H1 (cell line): Measurements from ENCODE around the gene TSPAN4. TPM values are rescaled to one million over a fixed set of nuclear protein-coding genes. Genes with fewer than 3 reads are reported as not detected.

Source experiments
- HDAC6 ChIP-seq: IDR thresholded peaks from one replicate; pipeline ENCODE4 v1.7.1; 2012; ENCODE audit warnings: low read depth, mild to moderate bottlenecking, inconsistent platforms, low read length, moderate library complexity
- KDM5A ChIP-seq: fragments of 200-600 bp; IDR thresholded peaks from 2 replicates; pipeline ENCODE4 v1.7.1; 2012; ENCODE audit warnings: mild to moderate bottlenecking, low read length, inconsistent platforms, mixed read lengths
- SP2 ChIP-seq: IDR thresholded peaks from 2 replicates; pipeline ENCODE4 v1.6.1; 2012; ENCODE audit warnings: mild to moderate bottlenecking, low read length, inconsistent platforms
- polyA plus RNA-seq, 7 experiments: library from polyadenylated mRNA; depleted of rRNA in 3 of 7; stranded (reverse) in 5 of 7; unstranded in 2 of 7; fragments of >200 nt in 5 of 7; fragments of 200-250 nt in 2 of 7; gene quantifications; 1 replicate in 5 of 7; 2 replicates in 1 of 7; 4 replicates in 1 of 7; pipeline versions ENCODE4 v1.2.1 to v1.2.3, GENCODE V29; 2011 to 2013; ENCODE audit warnings: missing spikeins in 2 of 7, mixed read lengths in 2 of 7
- total RNA-seq: library from RNA; stranded (reverse); fragmentation: NEBNext Ultra II Directional; extraction: Animal tissue kit (Norgen Biotek cat#: 25700); gene quantifications from 2 replicates; pipeline ENCODE4 v1.2.1, GENCODE V29; 2021
- TF ChIP-seq, protein P1 (sequence below): IDR thresholded peaks from 2 replicates; pipeline ENCODE4 v1.6.1; 2012; ENCODE audit warnings: low read length, inconsistent platforms
- TF ChIP-seq, protein P2 (sequence below): fragments of 300-600 bp; sonication (generic); IDR thresholded peaks from 2 replicates; pipeline ENCODE4 v1.7.1; 2012; ENCODE audit warnings: low read length, moderate library complexity, mild to moderate bottlenecking, inconsistent platforms; ENCODE audit not compliant: insufficient replicate concordance

The TSPAN4 gene
- total and polyA plus RNA-seq, 2 of the 8 experiments (the other 6 are each of a cell fraction or from before 2014, with no cell fraction given): 74.1 to 145 TPM

DNA sequence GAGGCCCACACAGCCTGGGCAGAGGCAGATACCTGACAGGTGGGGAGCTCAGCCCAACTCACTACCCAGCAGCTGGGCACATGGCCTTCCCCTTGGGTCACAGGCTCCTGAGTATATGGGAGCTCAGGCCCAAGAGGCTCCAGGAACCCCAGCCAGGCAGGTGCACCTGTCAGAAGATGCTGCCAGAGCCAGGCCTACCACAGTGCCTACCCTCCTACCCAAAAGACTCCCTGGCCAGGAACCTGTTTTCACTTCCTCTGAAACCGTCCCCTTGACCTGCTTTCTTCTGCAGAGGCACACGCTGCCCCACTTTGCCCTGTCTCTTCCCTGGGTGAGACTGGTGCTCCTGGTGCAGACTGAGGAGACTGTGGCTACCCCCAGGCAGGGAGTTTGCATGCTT is 65.0 kb downstream of the TSPAN4 start (continued):
- TF ChIP-seq, protein P1, sequence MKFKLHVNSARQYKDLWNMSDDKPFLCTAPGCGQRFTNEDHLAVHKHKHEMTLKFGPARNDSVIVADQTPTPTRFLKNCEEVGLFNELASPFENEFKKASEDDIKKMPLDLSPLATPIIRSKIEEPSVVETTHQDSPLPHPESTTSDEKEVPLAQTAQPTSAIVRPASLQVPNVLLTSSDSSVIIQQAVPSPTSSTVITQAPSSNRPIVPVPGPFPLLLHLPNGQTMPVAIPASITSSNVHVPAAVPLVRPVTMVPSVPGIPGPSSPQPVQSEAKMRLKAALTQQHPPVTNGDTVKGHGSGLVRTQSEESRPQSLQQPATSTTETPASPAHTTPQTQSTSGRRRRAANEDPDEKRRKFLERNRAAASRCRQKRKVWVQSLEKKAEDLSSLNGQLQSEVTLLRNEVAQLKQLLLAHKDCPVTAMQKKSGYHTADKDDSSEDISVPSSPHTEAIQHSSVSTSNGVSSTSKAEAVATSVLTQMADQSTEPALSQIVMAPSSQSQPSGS: no peak
- TF ChIP-seq, protein P2, sequence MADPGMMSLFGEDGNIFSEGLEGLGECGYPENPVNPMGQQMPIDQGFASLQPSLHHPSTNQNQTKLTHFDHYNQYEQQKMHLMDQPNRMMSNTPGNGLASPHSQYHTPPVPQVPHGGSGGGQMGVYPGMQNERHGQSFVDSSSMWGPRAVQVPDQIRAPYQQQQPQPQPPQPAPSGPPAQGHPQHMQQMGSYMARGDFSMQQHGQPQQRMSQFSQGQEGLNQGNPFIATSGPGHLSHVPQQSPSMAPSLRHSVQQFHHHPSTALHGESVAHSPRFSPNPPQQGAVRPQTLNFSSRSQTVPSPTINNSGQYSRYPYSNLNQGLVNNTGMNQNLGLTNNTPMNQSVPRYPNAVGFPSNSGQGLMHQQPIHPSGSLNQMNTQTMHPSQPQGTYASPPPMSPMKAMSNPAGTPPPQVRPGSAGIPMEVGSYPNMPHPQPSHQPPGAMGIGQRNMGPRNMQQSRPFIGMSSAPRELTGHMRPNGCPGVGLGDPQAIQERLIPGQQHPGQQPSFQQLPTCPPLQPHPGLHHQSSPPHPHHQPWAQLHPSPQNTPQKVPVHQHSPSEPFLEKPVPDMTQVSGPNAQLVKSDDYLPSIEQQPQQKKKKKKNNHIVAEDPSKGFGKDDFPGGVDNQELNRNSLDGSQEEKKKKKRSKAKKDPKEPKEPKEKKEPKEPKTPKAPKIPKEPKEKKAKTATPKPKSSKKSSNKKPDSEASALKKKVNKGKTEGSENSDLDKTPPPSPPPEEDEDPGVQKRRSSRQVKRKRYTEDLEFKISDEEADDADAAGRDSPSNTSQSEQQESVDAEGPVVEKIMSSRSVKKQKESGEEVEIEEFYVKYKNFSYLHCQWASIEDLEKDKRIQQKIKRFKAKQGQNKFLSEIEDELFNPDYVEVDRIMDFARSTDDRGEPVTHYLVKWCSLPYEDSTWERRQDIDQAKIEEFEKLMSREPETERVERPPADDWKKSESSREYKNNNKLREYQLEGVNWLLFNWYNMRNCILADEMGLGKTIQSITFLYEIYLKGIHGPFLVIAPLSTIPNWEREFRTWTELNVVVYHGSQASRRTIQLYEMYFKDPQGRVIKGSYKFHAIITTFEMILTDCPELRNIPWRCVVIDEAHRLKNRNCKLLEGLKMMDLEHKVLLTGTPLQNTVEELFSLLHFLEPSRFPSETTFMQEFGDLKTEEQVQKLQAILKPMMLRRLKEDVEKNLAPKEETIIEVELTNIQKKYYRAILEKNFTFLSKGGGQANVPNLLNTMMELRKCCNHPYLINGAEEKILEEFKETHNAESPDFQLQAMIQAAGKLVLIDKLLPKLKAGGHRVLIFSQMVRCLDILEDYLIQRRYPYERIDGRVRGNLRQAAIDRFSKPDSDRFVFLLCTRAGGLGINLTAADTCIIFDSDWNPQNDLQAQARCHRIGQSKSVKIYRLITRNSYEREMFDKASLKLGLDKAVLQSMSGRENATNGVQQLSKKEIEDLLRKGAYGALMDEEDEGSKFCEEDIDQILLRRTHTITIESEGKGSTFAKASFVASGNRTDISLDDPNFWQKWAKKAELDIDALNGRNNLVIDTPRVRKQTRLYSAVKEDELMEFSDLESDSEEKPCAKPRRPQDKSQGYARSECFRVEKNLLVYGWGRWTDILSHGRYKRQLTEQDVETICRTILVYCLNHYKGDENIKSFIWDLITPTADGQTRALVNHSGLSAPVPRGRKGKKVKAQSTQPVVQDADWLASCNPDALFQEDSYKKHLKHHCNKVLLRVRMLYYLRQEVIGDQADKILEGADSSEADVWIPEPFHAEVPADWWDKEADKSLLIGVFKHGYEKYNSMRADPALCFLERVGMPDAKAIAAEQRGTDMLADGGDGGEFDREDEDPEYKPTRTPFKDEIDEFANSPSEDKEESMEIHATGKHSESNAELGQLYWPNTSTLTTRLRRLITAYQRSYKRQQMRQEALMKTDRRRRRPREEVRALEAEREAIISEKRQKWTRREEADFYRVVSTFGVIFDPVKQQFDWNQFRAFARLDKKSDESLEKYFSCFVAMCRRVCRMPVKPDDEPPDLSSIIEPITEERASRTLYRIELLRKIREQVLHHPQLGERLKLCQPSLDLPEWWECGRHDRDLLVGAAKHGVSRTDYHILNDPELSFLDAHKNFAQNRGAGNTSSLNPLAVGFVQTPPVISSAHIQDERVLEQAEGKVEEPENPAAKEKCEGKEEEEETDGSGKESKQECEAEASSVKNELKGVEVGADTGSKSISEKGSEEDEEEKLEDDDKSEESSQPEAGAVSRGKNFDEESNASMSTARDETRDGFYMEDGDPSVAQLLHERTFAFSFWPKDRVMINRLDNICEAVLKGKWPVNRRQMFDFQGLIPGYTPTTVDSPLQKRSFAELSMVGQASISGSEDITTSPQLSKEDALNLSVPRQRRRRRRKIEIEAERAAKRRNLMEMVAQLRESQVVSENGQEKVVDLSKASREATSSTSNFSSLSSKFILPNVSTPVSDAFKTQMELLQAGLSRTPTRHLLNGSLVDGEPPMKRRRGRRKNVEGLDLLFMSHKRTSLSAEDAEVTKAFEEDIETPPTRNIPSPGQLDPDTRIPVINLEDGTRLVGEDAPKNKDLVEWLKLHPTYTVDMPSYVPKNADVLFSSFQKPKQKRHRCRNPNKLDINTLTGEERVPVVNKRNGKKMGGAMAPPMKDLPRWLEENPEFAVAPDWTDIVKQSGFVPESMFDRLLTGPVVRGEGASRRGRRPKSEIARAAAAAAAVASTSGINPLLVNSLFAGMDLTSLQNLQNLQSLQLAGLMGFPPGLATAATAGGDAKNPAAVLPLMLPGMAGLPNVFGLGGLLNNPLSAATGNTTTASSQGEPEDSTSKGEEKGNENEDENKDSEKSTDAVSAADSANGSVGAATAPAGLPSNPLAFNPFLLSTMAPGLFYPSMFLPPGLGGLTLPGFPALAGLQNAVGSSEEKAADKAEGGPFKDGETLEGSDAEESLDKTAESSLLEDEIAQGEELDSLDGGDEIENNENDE: no peak
- TF ChIP-seq HDAC6 (no peak), SP2 (no peak), KDM5A (no peak)
